Neural progenitor cell (in vitro differentiated cells): ENCODE measurements around the gene UBXN6. TPM values are rescaled to one million over a fixed set of nuclear protein-coding genes. Genes with fewer than 3 reads are reported as not detected.
A peak's percentile ranks its signal among the peaks of the same experiment; 100 is the strongest.

Experiments
- DNase-seq: peaks from one replicate; pipeline ENCODE4 v3.0.0-alpha.2; 2016; ENCODE audit warnings: low spot score
- H2AFZ ChIP-seq: fragments of 200-600 bp; sonication (generic); replicated peaks from 2 replicates; pipeline ENCODE4 v1.6.1; 2016; ENCODE audit warnings: antibody characterized with exemption
- H3F3A ChIP-seq: fragments of 200-600 bp; sonication (generic); 2 replicates; pipeline ENCODE4 v1.6.1; 2016; ENCODE audit warnings: antibody characterized with exemption, low read depth
- H3K27ac ChIP-seq: fragments of 200-600 bp; sonication (generic); 2 replicates; pipeline ENCODE4 v1.5.1; 2016; ENCODE audit warnings: mild to moderate bottlenecking
- H3K27me3 ChIP-seq: fragments of 200-600 bp; sonication (generic); 2 replicates; pipeline ENCODE4 v1.6.1; 2016; ENCODE audit warnings: mild to moderate bottlenecking, moderate library complexity
- H3K36me3 ChIP-seq: fragments of 200-600 bp; sonication (generic); 2 replicates; pipeline ENCODE4 v1.5.1; 2016
- H3K4me1 ChIP-seq: fragments of 200-600 bp; sonication (generic); 2 replicates; pipeline ENCODE4 v1.6.1; 2016; ENCODE audit warnings: mixed run types
- H3K4me2 ChIP-seq: fragments of 200-600 bp; sonication (generic); 2 replicates; pipeline ENCODE4 v1.6.1; 2016
- H3K4me3 ChIP-seq: fragments of 200-600 bp; sonication (generic); 2 replicates; pipeline ENCODE4 v1.5.1; 2016
- H3K79me2 ChIP-seq: fragments of 200-600 bp; sonication (generic); 2 replicates; pipeline ENCODE4 v1.6.1; 2016; ENCODE audit warnings: low read depth
- H3K9ac ChIP-seq: fragments of 200-600 bp; sonication (generic); 2 replicates; pipeline ENCODE4 v1.6.1; 2016
- H3K9me3 ChIP-seq: fragments of 200-600 bp; sonication (generic); 2 replicates; pipeline ENCODE4 v1.5.1; 2016; ENCODE audit warnings: low read depth
- H4K20me1 ChIP-seq: fragments of 200-600 bp; sonication (generic); 2 replicates; pipeline ENCODE4 v1.6.1; 2016; ENCODE audit warnings: low read depth
- H3K27ac Mint-ChIP-seq: 3 replicates; pipeline ENCODE4 v1.8.0; 2021; ENCODE audit warnings: mixed read lengths
- H3K27me3 Mint-ChIP-seq: 2 replicates; pipeline ENCODE4 v1.8.0; 2022; ENCODE audit warnings: low read depth, mild to moderate bottlenecking, inconsistent platforms, moderate library complexity, mixed read lengths; ENCODE audit not compliant: insufficient read depth
- H3K36me3 Mint-ChIP-seq: 3 replicates; pipeline ENCODE4 v1.8.0; 2021; ENCODE audit warnings: mixed read lengths
- H3K4me1 Mint-ChIP-seq: 3 replicates; pipeline ENCODE4 v1.8.0; 2021; ENCODE audit warnings: mixed read lengths
- H3K4me3 Mint-ChIP-seq: 3 replicates; pipeline ENCODE4 v1.8.0; 2021; ENCODE audit warnings: mild to moderate bottlenecking, moderate library complexity, mixed read lengths
- H3K9me3 Mint-ChIP-seq: 3 replicates; pipeline ENCODE4 v1.8.0; 2020; ENCODE audit warnings: mixed read lengths
- CTCF ChIP-seq: fragments of 200-600 bp; sonication (generic); IDR thresholded peaks from 2 replicates; pipeline ENCODE4 v1.5.1; 2017; ENCODE audit warnings: antibody characterized with exemption, mild to moderate bottlenecking
- EZH2 ChIP-seq: fragments of 200-600 bp; sonication (generic); IDR thresholded peaks from 2 replicates; pipeline ENCODE4 v1.6.1; 2017; ENCODE audit warnings: antibody characterized with exemption, mild to moderate bottlenecking, moderate library complexity
- EZH2phosphoT487 ChIP-seq: fragments of 200-600 bp; sonication (generic); IDR thresholded peaks from 2 replicates; pipeline ENCODE4 v1.6.1; 2017; ENCODE audit warnings: antibody characterized with exemption
- total RNA-seq: library from RNA; depleted of rRNA; stranded (reverse); fragments of >200 nt; gene quantifications from 2 replicates; pipeline ENCODE4 v1.2.3, GENCODE V29; 2015; ENCODE audit warnings: low replicate concordance

Gene UBXN6
- total RNA-seq, 1 donor from 2014 or later, result 24.9 TPM

GRCh38 chr19:4445963-4446703, 11.5 kb downstream of the UBXN6 start:
- no peak for TF ChIP-seq EZH2phosphoT487
- TF ChIP-seq CTCF, result no peak
- TF ChIP-seq EZH2, result no peak
- H3K27ac Mint-ChIP-seq, result no peak overlapping the region
- no peaks in the 10 kb centered on the region for H3K9me3 ChIP-seq
- no peaks in the 10 kb centered on the region for H3K9me3 Mint-ChIP-seq
- no peak overlapping the region for H3K4me3 ChIP-seq
- H3K36me3 ChIP-seq, result no peaks in the 10 kb centered on the region
- H3K79me2 ChIP-seq, result no peaks in the 10 kb centered on the region
- H3K27me3 Mint-ChIP-seq, result peaks cover 5% of the 10 kb centered on the region
- no peak overlapping the region for H3K9ac ChIP-seq
- H3K27ac ChIP-seq, result no peak overlapping the region
- no peaks in the 10 kb centered on the region for H3K27me3 ChIP-seq
- H3K4me1 ChIP-seq, result no peaks in the 10 kb centered on the region
- peaks cover 19% of the 10 kb centered on the region for H4K20me1 ChIP-seq
- H3K4me2 ChIP-seq, result no peak overlapping the region
- H2AFZ ChIP-seq, result no peak overlapping the region
- H3F3A ChIP-seq, result peaks cover 4% of the 10 kb centered on the region
- H3K4me1 Mint-ChIP-seq, result peaks cover 2% of the 10 kb centered on the region
- H3K36me3 Mint-ChIP-seq, result peaks cover 11% of the 10 kb centered on the region
- H3K4me3 Mint-ChIP-seq, result no peak overlapping the region
- no peak for DNase-seq

GRCh38 chr19:4444765-4445741, 12.5 kb downstream of the UBXN6 start:
- no peaks in the 10 kb centered on the region for H3K79me2 ChIP-seq
- H3K27ac Mint-ChIP-seq, result no peak overlapping the region
- no peak overlapping the region for H3K9ac ChIP-seq
- H2AFZ ChIP-seq, result no peak overlapping the region
- H3K27ac ChIP-seq, result peak overlapping the region; percentile 29
- peaks cover 12% of the 10 kb centered on the region for H3K36me3 Mint-ChIP-seq
- TF ChIP-seq EZH2 (no peak), EZH2phosphoT487 (no peak), CTCF (no peak)
- no peaks in the 10 kb centered on the region for H3K9me3 Mint-ChIP-seq
- peaks cover 5% of the 10 kb centered on the region for H3K27me3 Mint-ChIP-seq
- no peaks in the 10 kb centered on the region for H3K9me3 ChIP-seq
- H3K4me1 Mint-ChIP-seq, result peaks cover 2% of the 10 kb centered on the region
- no peak for DNase-seq
- no peaks in the 10 kb centered on the region for H3K4me1 ChIP-seq
- no peak overlapping the region for H3K4me2 ChIP-seq
- H3K36me3 ChIP-seq, result no peaks in the 10 kb centered on the region
- H3K4me3 Mint-ChIP-seq, result no peak overlapping the region
- H3F3A ChIP-seq, result no peaks in the 10 kb centered on the region
- no peaks in the 10 kb centered on the region for H3K27me3 ChIP-seq
- peaks cover 19% of the 10 kb centered on the region for H4K20me1 ChIP-seq
- no peak overlapping the region for H3K4me3 ChIP-seq

GRCh38 chr19:4443966-4444764, 13.4 kb downstream of the UBXN6 start:
- Histone ChIP-seq H3K9ac (no peak overlapping the region), H3K27me3 (no peaks in the 10 kb centered on the region), H3K27ac (no peak overlapping the region), H2AFZ (no peak overlapping the region), H3K4me3 (no peak overlapping the region), H3K4me2 (no peak overlapping the region), H3K79me2 (no peaks in the 10 kb centered on the region), H3K9me3 (no peaks in the 10 kb centered on the region), H4K20me1 (peaks cover 23% of the 10 kb centered on the region), H3K36me3 (no peaks in the 10 kb centered on the region), H3F3A (no peaks in the 10 kb centered on the region), H3K4me1 (no peaks in the 10 kb centered on the region)
- Mint-ChIP-seq H3K27me3 (peaks cover 5% of the 10 kb centered on the region), H3K9me3 (no peaks in the 10 kb centered on the region), H3K4me1 (peaks cover 2% of the 10 kb centered on the region), H3K4me3 (no peak overlapping the region), H3K27ac (no peak overlapping the region), H3K36me3 (peaks cover 12% of the 10 kb centered on the region)
- no peak for DNase-seq
- TF ChIP-seq EZH2 (no peak), CTCF (no peak), EZH2phosphoT487 (no peak)
